Esophagus squamous epithelium (tissue), 5 donors: ENCODE results near the gene WFDC8. TPM values are rescaled to one million over a fixed set of nuclear protein-coding genes. Genes with fewer than 3 reads are reported as not detected.

Experiments
- DNase-seq: peaks from one replicate; lab custom pipeline; 2025; lab: John Stamatoyannopoulos, UW
- H3K27ac ChIP-seq, 4 donors: fragments of 200-600 bp; sonication (generic); one replicate each; pipeline ENCODE4 v1.5.1; 2016 to 2019; ENCODE audit warnings: mild to moderate bottlenecking in 1 of 4
- H3K27me3 ChIP-seq, 4 donors: fragments of 200-600 bp; sonication (generic); 1 replicate in 3 of 4; 2 replicates in 1 of 4; pipeline versions ENCODE4 v1.5.1 to v1.6.0; 2017 to 2021; ENCODE audit warnings: antibody characterized with exemption in 1 of 4
- H3K36me3 ChIP-seq, 3 donors: fragments of 200-600 bp; sonication (generic); one replicate each; pipeline ENCODE4 v1.5.1; 2016 to 2019
- H3K4me1 ChIP-seq, 3 donors: fragments of 200-600 bp; sonication (generic); one replicate each; pipeline ENCODE4 v1.5.1; 2017 to 2019
- H3K4me3 ChIP-seq, 4 donors: fragments of 200-600 bp; sonication (generic); 1 replicate in 3 of 4; 2 replicates in 1 of 4; pipeline ENCODE4 v1.5.1; 2016 to 2019; ENCODE audit warnings: mild to moderate bottlenecking in 2 of 4, moderate library complexity in 1 of 4
- H3K9me3 ChIP-seq, 3 donors: fragments of 200-600 bp; sonication (generic); one replicate each; pipeline ENCODE4 v1.5.1; 2016 to 2019
- POLR2A ChIP-seq, 4 donors: fragments of 450-650 bp; IDR thresholded peaks; one replicate each; pipeline ENCODE4 v1.6.1; 2017; ENCODE audit warnings: antibody characterized with exemption in 4 of 4, mild to moderate bottlenecking in 4 of 4, moderate library complexity in 3 of 4
- WGBS, 2 donors: methylation state at CpG; one replicate each; pipeline ENCODE4 v1.1.5; 2018; 5-methylcytosine and 5-hydroxymethylcytosine counted together
- intact Hi-C: fragments of 100-400 bp; cut with DNase I; formaldehyde crosslinking; loops from one replicate; pipeline ENCODE4 v1.15.0; 2022
- total RNA-seq, 4 donors: library from RNA; depleted of rRNA; stranded (reverse); fragments of >200 nt; gene quantifications; one replicate each; pipeline ENCODE4 v1.1.0, GENCODE V29; 2016
- TF ChIP-seq, protein P1 (sequence below), 6 experiments: fragments of 450-650 bp in 4 of 6; fragments of 200-600 bp in 2 of 6; sonication (generic) in 2 of 6; IDR thresholded peaks; one replicate each; pipeline ENCODE4 v1.5.1; 2016 to 2019; ENCODE audit warnings: antibody characterized with exemption in 6 of 6, mild to moderate bottlenecking in 4 of 6, moderate library complexity in 4 of 6
- donor health status: DM: yes; HTN: yes; CAD: no.

The WFDC8 gene
- total RNA-seq, 4 donors from 2014 or later: not detected

DNA sequence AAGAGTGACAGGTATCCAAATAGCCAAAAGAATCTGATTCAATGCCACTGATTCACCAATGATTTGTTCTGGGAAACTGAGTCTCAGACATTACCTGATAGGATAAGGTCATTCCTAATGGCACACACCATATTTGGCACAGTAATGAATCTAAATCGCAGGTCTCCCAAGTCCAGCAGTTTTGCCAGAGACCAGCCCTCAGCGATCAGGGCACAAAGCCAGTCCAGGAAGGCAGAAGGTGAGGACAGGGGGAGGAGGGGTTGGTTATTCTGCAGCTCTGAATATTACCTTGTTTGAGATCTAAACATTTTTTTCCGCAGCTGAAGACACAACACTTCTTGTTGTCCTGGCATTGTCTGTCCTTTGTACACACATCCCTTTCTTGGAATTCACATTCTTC, 33.7 kb downstream of the WFDC8 start:
- H3K4me1 ChIP-seq: no peaks in the 10 kb centered on the region
- 66 to 67% methylated on average over 3 of the region's 3 CpGs for WGBS, 2 donors
- no peaks in the 10 kb centered on the region for H3K9me3 ChIP-seq
- H3K27me3 ChIP-seq: peaks cover 0 to 99% (median 0%) of the 10 kb centered on the region in 4 donors
- TF ChIP-seq POLR2A (IDR thresholded peaks at IDR 0.05): no peak
- TF ChIP-seq, protein P1, sequence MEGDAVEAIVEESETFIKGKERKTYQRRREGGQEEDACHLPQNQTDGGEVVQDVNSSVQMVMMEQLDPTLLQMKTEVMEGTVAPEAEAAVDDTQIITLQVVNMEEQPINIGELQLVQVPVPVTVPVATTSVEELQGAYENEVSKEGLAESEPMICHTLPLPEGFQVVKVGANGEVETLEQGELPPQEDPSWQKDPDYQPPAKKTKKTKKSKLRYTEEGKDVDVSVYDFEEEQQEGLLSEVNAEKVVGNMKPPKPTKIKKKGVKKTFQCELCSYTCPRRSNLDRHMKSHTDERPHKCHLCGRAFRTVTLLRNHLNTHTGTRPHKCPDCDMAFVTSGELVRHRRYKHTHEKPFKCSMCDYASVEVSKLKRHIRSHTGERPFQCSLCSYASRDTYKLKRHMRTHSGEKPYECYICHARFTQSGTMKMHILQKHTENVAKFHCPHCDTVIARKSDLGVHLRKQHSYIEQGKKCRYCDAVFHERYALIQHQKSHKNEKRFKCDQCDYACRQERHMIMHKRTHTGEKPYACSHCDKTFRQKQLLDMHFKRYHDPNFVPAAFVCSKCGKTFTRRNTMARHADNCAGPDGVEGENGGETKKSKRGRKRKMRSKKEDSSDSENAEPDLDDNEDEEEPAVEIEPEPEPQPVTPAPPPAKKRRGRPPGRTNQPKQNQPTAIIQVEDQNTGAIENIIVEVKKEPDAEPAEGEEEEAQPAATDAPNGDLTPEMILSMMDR (IDR thresholded peaks at IDR 0.05): no peak
- no peak overlapping the region for H3K27ac ChIP-seq
- intact Hi-C loops: no loop called here
- no peak for DNase-seq
- H3K36me3 ChIP-seq: no peaks in the 10 kb centered on the region
- no peak overlapping the region for H3K4me3 ChIP-seq

DNA sequence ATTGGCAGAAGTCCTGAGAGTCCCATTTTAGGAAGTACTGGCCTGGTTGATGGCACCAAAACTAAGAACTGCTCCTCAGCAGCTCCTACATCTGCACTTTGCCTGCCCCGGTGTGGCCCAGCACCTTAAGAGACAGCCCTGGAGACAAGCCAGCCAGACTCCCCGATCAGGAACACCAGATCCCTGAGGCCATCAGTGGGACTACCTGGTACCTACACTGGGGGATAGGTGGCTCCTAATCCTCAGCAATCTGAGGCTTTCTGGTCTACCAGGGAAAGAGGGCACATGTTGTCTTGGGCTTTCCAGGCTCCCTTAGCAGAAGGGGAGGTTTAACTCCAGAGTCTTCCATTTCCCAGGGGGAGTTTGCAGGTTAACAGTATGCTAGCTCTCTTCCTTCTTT, 39.7 kb downstream of the WFDC8 start, which contains the start of gene WFDC6:
Gene WFDC6, minus strand, starts transcription at position 101 of the 400 bp plus-strand sequence. Its CDS starts 75 bp downstream, at position 26.
- Histone ChIP-seq H3K36me3 (no peaks in the 10 kb centered on the region), H3K4me1 (peaks cover 0 to 17% (median 0%) of the 10 kb centered on the region in 3 donors), H3K27me3 (peaks cover 0 to 99% (median 1%) of the 10 kb centered on the region in 4 donors), H3K9me3 (no peaks in the 10 kb centered on the region), H3K4me3 (no peak within 1 kb of the TSS), H3K27ac (no peak within 1 kb of the TSS)
- WGBS, 2 donors: 60% methylated on average over 1 of the region's 2 CpGs; no CpG with 5 or more reads in 1 of the 2 donors
- DNase-seq: no peak
- TF ChIP-seq, protein P1 (IDR thresholded peaks at IDR 0.05): no peak
- no peak for TF ChIP-seq POLR2A (IDR thresholded peaks at IDR 0.05)
- intact Hi-C loops: no loop called here

DNA sequence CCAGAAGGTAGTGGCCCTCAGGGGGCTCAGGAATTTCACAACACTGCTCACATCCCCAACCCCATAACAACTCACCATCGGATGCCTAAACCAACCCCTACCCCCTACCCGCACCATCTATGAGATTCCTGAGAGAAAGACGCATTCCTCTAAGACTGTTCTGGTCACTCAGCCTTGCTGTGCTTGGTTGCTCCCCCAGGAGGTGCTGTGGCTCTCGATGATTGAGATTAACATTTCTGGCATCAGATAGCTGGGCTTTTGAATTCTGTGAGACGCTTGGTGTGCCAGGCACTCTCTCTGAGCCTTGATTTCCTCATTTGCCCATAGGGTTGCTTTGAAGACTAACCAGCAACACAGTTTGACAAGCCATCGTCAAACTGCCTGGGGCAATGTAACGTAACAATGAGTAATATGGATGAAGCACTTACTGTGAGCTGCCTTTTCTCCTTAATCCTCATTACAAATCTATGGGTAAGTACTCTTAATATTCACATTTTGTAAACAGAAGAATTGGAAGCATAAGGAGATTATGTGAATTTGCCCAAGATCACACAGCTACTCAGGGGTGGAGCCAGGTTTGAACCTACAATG, 40.8 kb downstream of the WFDC8 start:
- H3K27me3 ChIP-seq: peaks cover 0 to 99% (median 1%) of the 10 kb centered on the region in 4 donors
- H3K9me3 ChIP-seq: no peaks in the 10 kb centered on the region
- intact Hi-C loops: no loop called here
- peaks cover 0 to 17% (median 0%) of the 10 kb centered on the region in 3 donors for H3K4me1 ChIP-seq
- no peak overlapping the region for H3K27ac ChIP-seq
- no peak for DNase-seq
- 40 to 57% methylated on average over 7 of the region's 7 CpGs for WGBS, 2 donors
- H3K36me3 ChIP-seq: no peaks in the 10 kb centered on the region
- TF ChIP-seq, protein P1 (IDR thresholded peaks at IDR 0.05): peak in 1 of 6 experiments; percentile 21
- no peak for TF ChIP-seq POLR2A (IDR thresholded peaks at IDR 0.05)
- H3K4me3 ChIP-seq: no peak overlapping the region

DNA sequence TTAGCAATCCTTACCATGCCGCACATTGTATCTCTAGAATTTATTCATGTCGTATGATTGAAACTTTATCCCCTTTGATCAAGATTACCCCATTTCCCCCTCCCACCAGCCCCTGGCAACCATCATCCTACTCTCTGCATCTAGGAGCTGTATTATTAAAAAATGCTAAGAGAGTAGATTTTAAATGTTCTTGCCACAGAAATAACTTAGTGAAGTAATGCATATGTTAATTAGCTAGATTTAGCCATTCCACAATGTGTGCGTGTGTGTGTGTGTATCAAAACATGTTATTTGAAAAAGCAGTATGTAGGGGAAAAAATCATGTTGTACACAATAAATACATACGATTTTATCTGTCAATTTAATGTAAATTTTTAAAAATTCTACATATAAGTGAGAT, 51.8 kb downstream of the WFDC8 start:
- intact Hi-C loops: no loop called here
- no peaks in the 10 kb centered on the region for H3K4me1 ChIP-seq
- WGBS, 2 donors: 69 to 75% methylated on average over 4 of the region's 4 CpGs
- no peak for DNase-seq
- TF ChIP-seq, protein P1 (IDR thresholded peaks at IDR 0.05): no peak
- TF ChIP-seq POLR2A (IDR thresholded peaks at IDR 0.05): no peak
- no peak overlapping the region for H3K27ac ChIP-seq
- H3K36me3 ChIP-seq: no peaks in the 10 kb centered on the region
- peaks cover 0 to 96% (median 0%) of the 10 kb centered on the region in 4 donors for H3K27me3 ChIP-seq
- H3K4me3 ChIP-seq: no peak overlapping the region
- no peaks in the 10 kb centered on the region for H3K9me3 ChIP-seq

DNA sequence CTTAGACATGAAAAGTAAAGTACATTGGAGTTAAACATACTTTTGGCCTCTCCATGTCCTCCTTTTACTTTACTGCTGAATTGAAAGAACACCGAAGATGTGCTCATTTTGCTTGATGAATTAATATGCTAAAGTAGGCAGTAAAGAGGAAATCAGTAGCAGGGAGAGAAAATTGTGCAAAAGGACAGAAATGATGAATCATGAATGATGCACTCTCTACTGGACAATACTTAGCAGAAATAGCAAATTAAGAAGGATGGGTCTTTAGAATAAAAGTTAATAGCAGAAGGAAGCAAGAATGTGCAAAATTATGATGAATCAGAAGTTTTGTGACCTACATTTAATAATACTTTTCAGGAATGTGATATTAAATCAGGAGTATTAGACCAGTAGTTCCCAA, 55.3 kb downstream of the WFDC8 start:
- H3K27ac ChIP-seq: no peak overlapping the region
- H3K4me3 ChIP-seq: no peak overlapping the region
- no peak for TF ChIP-seq POLR2A (IDR thresholded peaks at IDR 0.05)
- intact Hi-C loops: no loop called here
- no peak for DNase-seq
- H3K36me3 ChIP-seq: no peaks in the 10 kb centered on the region
- WGBS, 2 donors: 53 to 75% methylated on average over 1 of the region's 1 CpG
- H3K27me3 ChIP-seq: peaks cover 0 to 77% (median 0%) of the 10 kb centered on the region in 4 donors
- no peaks in the 10 kb centered on the region for H3K9me3 ChIP-seq
- peaks cover 0 to 6% (median 0%) of the 10 kb centered on the region in 3 donors for H3K4me1 ChIP-seq
